Measurements from ENCODE around the gene SLC25A39.

Gene SLC25A39

GRCh38 chr17:44314524-44314868, 10.1 kb downstream of the SLC25A39 start:
- DNase-seq (ENCODE audit: low spot score) = no peak

- DNase-seq (ENCODE audit: low spot score) = no peak
Measured at GRCh38 chr17:44314031-44314430, 10.6 kb downstream of the SLC25A39 start.

GRCh38 chr17:44312396-44313104, 12.1 kb downstream of the SLC25A39 start:
- DNase-seq (ENCODE audit: low spot score) = no peak

- no peak for DNase-seq (ENCODE audit: low spot score)
Measured at GRCh38 chr17:44311562-44312181, 13.0 kb downstream of the SLC25A39 start.

GRCh38 chr17:44310609-44311376, 13.8 kb downstream of the SLC25A39 start:
- no peak for DNase-seq (ENCODE audit: low spot score)

GRCh38 chr17:44310188-44310587, 14.4 kb downstream of the SLC25A39 start:
- DNase-seq (ENCODE audit: low spot score) = no peak

GRCh38 chr17:44309472-44309871, 15.2 kb downstream of the SLC25A39 start:
- DNase-seq (ENCODE audit: low spot score) = no peak

- DNase-seq (ENCODE audit: low spot score) = no peak
Measured at GRCh38 chr17:44308865-44309264, 15.8 kb downstream of the SLC25A39 start.

- peak; percentile 93 for DNase-seq (ENCODE audit: low spot score)
Measured at GRCh38 chr17:44308320-44308818, 16.3 kb downstream of the SLC25A39 start, which contains the start of gene RUNDC3A. Gene RUNDC3A (plus strand): TSS chr17:44308601. CDS start chr17:44308833, 232 bp downstream.

- DNase-seq (ENCODE audit: low spot score) = no peak
Measured at GRCh38 chr17:44307387-44308186, 17.0 kb downstream of the SLC25A39 start.

GRCh38 chr17:44304651-44305050, 20.0 kb downstream of the SLC25A39 start:
- DNase-seq (ENCODE audit: low spot score) = no peak

- no peak for DNase-seq (ENCODE audit: low spot score)
Measured at GRCh38 chr17:44297975-44298374, 26.6 kb downstream of the SLC25A39 start.

- no peak for DNase-seq (ENCODE audit: low spot score)
Measured at GRCh38 chr17:44293509-44294226, 31.0 kb downstream of the SLC25A39 start.

GRCh38 chr17:44287651-44288050, 37.0 kb downstream of the SLC25A39 start:
- no peak for DNase-seq (ENCODE audit: low spot score)

GRCh38 chr17:44284024-44284400, 40.6 kb downstream of the SLC25A39 start:
- DNase-seq (ENCODE audit: low spot score) = no peak

- no peak for DNase-seq (ENCODE audit: low spot score)
Measured at GRCh38 chr17:44283344-44284023, 41.1 kb downstream of the SLC25A39 start.

GRCh38 chr17:44282264-44282663, 42.4 kb downstream of the SLC25A39 start:
- no peak for DNase-seq (ENCODE audit: low spot score)

- no peak for DNase-seq (ENCODE audit: low spot score)
Measured at GRCh38 chr17:44281570-44281969, 43.1 kb downstream of the SLC25A39 start.

GRCh38 chr17:44280392-44280937, 44.2 kb downstream of the SLC25A39 start:
- DNase-seq (ENCODE audit: low spot score) = no peak

- DNase-seq (ENCODE audit: low spot score) = peak; percentile 85
Measured at GRCh38 chr17:44279666-44280391, 44.8 kb downstream of the SLC25A39 start.
